RWPE2 (cell line): ENCODE data around the gene DLK1.

ENCODE experiments used
- ATAC-seq: fragments of 200-7000 bp; cut with Tn5 transposase; 3 replicates; pipeline ENCODE4 v1.9.1; 2021; ENCODE audit warnings: low read depth
- DNase-seq: peaks from one replicate; pipeline ENCODE4 v3.0.0-alpha.2; 2020; ENCODE audit warnings: low spot score
- H3K27ac ChIP-seq: fragments of 450-650 bp; 2 replicates; pipeline ENCODE4 v1.5.1; 2017; ENCODE audit warnings: mild to moderate bottlenecking; ENCODE audit not compliant: poor library complexity, severe bottlenecking
- H3K27me3 ChIP-seq: fragments of 250-450 bp; sonication (Bioruptor Pico); 2 replicates; pipeline ENCODE4 v1.5.1; 2021; ENCODE audit warnings: mild to moderate bottlenecking, moderate library complexity; ENCODE audit not compliant: insufficient read depth, poor library complexity, severe bottlenecking
- H3K36me3 ChIP-seq: fragments of 250-450 bp; sonication (Bioruptor Pico); 2 replicates; pipeline ENCODE4 v1.5.1; 2020; ENCODE audit warnings: low read depth, mild to moderate bottlenecking, moderate library complexity
- H3K4me1 ChIP-seq: fragments of 250-450 bp; sonication (Bioruptor Pico); 2 replicates; pipeline ENCODE4 v1.5.1; 2021; ENCODE audit warnings: mild to moderate bottlenecking, moderate library complexity; ENCODE audit not compliant: insufficient read depth, poor library complexity, severe bottlenecking
- H3K4me3 ChIP-seq: fragments of 250-450 bp; sonication (Bioruptor Pico); 2 replicates; pipeline ENCODE4 v1.5.1; 2021; ENCODE audit warnings: mild to moderate bottlenecking, moderate library complexity; ENCODE audit not compliant: severe bottlenecking
- H3K9me3 ChIP-seq: fragments of 250-450 bp; sonication (Bioruptor Pico); 2 replicates; pipeline ENCODE4 v1.5.1; 2021; ENCODE audit warnings: mild to moderate bottlenecking, moderate library complexity; ENCODE audit not compliant: severe bottlenecking
- TF ChIP-seq, protein P1 (sequence below): fragments of 450-650 bp; IDR thresholded peaks from one replicate; pipeline ENCODE4 v1.5.1; 2017; ENCODE audit warnings: mild to moderate bottlenecking, moderate library complexity; ENCODE audit not compliant: poor library complexity, severe bottlenecking

The DLK1 gene

DNA sequence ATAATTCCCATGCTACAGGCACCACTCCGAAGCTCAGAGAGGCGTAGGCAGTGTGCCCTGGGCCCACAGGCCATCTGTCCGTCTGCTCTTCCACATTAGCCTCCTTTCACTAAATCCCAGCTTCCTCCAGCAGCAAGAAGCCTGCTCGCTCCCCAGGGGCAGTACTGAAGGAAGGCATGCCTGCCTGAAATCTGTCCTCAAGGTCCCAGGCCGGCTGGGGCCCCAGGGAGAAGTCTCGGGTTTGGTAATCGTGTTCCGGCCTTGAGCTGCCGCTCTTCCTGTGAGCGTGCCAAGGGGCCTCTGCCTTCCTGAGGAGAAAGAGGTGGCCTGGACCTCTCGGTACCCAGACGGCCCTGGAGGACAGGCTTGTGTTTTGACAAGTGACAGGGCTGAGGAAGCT, 15.2 kb upstream of the DLK1 start:
- Histone ChIP-seq H3K27me3 (no peaks in the 10 kb centered on the region), H3K4me3 (no peak overlapping the region), H3K9me3 (no peaks in the 10 kb centered on the region), H3K27ac (no peak overlapping the region), H3K4me1 (peaks cover 7% of the 10 kb centered on the region), H3K36me3 (no peaks in the 10 kb centered on the region)
- ATAC-seq, result no peak
- TF ChIP-seq, protein P1, sequence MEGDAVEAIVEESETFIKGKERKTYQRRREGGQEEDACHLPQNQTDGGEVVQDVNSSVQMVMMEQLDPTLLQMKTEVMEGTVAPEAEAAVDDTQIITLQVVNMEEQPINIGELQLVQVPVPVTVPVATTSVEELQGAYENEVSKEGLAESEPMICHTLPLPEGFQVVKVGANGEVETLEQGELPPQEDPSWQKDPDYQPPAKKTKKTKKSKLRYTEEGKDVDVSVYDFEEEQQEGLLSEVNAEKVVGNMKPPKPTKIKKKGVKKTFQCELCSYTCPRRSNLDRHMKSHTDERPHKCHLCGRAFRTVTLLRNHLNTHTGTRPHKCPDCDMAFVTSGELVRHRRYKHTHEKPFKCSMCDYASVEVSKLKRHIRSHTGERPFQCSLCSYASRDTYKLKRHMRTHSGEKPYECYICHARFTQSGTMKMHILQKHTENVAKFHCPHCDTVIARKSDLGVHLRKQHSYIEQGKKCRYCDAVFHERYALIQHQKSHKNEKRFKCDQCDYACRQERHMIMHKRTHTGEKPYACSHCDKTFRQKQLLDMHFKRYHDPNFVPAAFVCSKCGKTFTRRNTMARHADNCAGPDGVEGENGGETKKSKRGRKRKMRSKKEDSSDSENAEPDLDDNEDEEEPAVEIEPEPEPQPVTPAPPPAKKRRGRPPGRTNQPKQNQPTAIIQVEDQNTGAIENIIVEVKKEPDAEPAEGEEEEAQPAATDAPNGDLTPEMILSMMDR, result no peak
- DNase-seq, result no peak

DNA sequence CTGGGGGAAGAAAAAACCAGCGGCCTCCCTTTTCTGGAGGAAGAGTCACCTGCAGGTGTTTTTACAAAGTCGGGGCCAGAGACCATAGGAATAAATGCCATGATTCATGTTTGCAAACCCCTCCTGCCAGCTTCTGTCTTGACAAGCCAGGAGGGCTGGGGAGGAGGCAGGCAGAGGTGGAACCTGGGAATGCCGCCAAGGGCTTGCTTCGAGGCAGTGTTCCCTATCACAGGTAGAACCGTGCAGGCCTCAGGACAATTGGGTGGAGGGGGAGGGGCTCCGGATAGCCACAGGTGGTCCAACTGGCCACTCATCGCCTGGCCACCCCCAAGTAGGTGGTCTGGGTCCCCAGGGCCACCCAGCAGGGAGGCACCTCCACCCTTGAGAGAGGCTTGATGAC, 14.2 kb upstream of the DLK1 start:
- Histone ChIP-seq H3K4me1 (peaks cover 7% of the 10 kb centered on the region), H3K36me3 (no peaks in the 10 kb centered on the region), H3K27ac (no peak overlapping the region), H3K27me3 (no peaks in the 10 kb centered on the region), H3K4me3 (no peak overlapping the region), H3K9me3 (no peaks in the 10 kb centered on the region)
- peak; percentile 88 for DNase-seq
- peak; percentile 79 for ATAC-seq
- TF ChIP-seq, protein P1, result no peak

DNA sequence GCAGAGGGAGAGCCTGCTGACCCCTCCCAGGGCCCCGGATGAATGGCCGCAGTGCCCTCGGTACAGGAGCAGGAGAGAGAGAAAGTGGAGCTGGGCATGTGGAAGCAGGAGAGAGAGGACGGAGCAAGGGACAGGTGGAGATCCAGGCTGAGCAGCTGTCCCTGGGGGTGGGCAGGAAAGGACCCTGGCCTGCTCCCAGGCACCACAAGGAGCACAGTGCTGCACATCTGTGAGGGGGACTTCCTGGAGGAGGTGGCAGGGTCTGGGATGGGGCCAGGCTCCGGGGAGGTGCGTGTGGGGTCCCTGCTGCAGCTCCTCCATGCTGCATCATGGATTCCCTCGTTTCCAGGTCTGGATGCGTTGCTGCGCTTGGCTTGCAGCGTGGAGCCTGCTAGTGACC, 13.0 kb upstream of the DLK1 start:
- Histone ChIP-seq H3K27ac (no peak overlapping the region), H3K4me3 (no peak overlapping the region), H3K36me3 (no peaks in the 10 kb centered on the region), H3K4me1 (peaks cover 7% of the 10 kb centered on the region), H3K9me3 (no peaks in the 10 kb centered on the region), H3K27me3 (no peaks in the 10 kb centered on the region)
- DNase-seq, result no peak
- TF ChIP-seq, protein P1, result no peak
- no peak for ATAC-seq

DNA sequence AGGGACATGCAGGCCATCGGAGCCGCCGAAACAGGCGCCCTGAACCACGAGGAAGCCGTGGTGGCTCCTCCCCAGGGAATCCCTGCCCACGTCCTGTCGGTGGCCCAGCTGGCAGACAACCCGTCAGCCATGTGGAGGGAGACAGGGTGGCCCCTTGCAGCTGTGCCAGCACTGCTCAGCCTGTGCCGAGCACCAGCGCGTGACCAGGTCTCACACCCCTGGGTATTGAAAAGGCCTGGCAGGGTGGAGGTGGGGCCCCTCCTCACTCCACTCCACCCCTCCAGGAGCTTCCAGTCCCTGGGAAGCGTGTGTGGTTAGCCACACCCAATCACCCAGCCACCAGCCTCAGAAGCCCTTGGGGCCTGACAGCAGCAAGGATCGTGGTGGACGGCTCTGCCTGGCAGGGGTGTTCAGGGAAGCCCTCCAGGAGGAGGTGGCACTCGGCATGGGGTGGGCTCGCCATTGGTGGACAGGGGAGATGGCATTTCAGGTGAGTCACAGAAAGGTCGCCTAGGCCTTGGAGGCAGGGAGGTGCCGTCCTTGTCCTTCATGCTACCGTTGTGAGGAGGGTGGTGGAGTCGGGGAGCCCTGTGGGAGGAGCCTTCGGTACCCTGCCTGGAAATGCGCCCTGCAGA, 12.3 kb upstream of the DLK1 start:
- DNase-seq, result no peak
- no peaks in the 10 kb centered on the region for H3K27me3 ChIP-seq
- no peaks in the 10 kb centered on the region for H3K36me3 ChIP-seq
- no peak; the same call in 2 of the 3 replicates for ATAC-seq
- no peaks in the 10 kb centered on the region for H3K9me3 ChIP-seq
- peaks cover 7% of the 10 kb centered on the region for H3K4me1 ChIP-seq
- TF ChIP-seq, protein P1, result no peak
- H3K4me3 ChIP-seq, result no peak overlapping the region
- no peak overlapping the region for H3K27ac ChIP-seq

DNA sequence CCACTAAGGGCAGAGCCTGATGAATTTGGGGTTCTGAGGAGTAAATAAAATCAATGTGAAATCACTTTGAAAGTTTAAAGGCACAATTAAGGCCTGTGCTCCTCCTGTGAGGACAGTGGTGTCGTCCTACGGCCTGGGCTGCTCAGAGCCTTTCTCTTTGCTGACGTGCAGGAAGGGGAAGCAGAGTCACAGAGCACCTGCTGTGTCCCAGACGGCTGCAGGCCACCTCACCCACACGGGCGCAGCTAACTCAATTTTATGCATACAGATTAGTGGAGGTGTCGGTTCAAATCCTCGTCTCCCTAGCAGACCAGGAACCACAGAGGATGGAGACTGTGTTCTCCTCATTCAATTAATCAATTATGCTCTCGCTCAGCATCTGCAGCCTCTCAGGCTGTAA, 11.4 kb upstream of the DLK1 start:
- Histone ChIP-seq H3K9me3 (no peaks in the 10 kb centered on the region), H3K4me1 (peaks cover 7% of the 10 kb centered on the region), H3K36me3 (no peaks in the 10 kb centered on the region), H3K27ac (no peak overlapping the region), H3K4me3 (no peak overlapping the region), H3K27me3 (peaks cover under 1% of the 10 kb centered on the region)
- ATAC-seq, result no peak
- TF ChIP-seq, protein P1, result no peak
- DNase-seq, result no peak
